ENCODE data around the gene KITLG. TPM values are rescaled to one million over a fixed set of nuclear protein-coding genes. Genes with fewer than 3 reads are reported as not detected.

The KITLG gene
- 70.4 TPM for total RNA-seq

GRCh38 chr12:88580051-88580871, at the start of gene KITLG:
Gene KITLG (minus strand): TSS chr12:88580471. CDS start chr12:88580278, 193 bp downstream.

Small RNA genes lying within 50 kb of the gene (small RNA-seq; reads per million reads assigned to genes)
- gene RNU1-117P (ENCODE audit: low replicate concordance) = 0.37 reads per million, percentile 24 among the genes with 10 or more reads in this experiment

Measured in parietal lobe (tissue), 2 donors.